ENCODE results near the gene ZDHHC3.

- peak; percentile 5 for TF ChIP-seq CTCF (IDR thresholded peaks at IDR 0.05; ENCODE audit: insufficient read depth, low read depth, low read length)
- no peak for TF ChIP-seq EZH2 (IDR thresholded peaks at IDR 0.05; ENCODE audit: insufficient read depth, low read length)
Observed at GRCh38 chr3:44883213-44883955, 92.6 kb downstream of the ZDHHC3 start.
